ENCODE data around the gene CHAT.

The CHAT gene

DNA sequence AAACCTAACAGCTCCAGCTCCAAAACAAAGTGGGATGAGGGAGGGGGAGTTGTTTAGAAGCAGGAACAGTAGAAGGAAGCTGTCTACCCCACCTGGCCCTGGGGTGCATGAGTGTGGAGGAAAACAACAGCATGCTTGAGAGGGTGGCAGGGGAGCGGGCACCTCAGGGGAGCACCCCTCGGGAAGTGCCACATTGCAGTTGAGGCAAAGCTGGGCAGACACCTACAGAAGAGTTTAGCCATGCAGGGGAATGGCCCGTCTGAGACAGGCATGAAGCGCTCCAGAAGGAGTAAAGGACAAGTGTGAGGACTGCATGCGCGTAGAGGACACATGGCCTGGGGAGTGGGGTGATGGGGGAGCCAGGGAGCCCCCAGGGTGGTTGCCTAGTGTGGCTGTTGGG, 18.1 kb downstream of the CHAT start:
- DNase-seq: no peak

DNA sequence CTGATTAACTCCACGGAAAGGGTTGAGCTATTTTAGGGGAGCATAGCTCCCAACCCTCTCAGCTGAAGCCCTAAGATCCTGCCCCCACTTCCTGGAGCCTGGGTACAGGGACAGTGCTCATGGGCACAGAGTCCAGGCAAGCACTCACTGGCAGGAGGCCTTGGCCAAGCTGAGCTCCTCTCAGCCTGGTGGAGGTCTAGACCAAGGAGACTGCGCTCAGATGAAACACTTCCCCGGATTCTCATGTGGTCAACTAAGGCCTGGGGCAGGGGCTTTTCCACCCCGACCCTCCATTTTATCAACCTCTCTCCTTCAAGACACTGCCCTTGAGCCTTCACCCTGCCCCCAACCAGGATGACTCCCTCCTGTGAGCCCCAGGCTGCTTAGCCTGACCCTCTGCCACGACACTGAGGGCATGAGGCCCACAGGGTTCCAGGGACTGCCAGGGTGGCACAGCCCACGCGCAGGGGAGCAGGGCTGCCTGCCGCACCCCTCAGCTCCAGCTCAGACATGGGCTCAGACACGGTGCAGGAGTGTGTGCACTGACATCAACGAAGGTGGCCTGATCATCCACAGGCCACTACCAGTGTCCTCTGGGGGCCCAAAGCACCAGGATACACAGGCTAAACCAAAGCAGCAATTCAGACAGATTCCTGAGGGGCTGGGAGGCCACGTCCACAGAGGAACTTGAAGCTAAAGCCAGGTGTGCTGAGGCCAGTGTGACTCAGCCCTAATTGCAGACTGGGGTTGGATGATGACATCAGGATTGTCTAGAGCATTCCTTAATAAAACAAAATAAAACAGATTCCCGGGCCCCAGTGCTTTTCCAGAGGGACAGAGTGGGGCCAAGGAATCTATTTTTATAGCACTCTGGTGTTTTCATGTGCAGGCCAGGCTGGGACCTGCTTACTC, 18.8 kb downstream of the CHAT start:
- no peak for DNase-seq

DNA sequence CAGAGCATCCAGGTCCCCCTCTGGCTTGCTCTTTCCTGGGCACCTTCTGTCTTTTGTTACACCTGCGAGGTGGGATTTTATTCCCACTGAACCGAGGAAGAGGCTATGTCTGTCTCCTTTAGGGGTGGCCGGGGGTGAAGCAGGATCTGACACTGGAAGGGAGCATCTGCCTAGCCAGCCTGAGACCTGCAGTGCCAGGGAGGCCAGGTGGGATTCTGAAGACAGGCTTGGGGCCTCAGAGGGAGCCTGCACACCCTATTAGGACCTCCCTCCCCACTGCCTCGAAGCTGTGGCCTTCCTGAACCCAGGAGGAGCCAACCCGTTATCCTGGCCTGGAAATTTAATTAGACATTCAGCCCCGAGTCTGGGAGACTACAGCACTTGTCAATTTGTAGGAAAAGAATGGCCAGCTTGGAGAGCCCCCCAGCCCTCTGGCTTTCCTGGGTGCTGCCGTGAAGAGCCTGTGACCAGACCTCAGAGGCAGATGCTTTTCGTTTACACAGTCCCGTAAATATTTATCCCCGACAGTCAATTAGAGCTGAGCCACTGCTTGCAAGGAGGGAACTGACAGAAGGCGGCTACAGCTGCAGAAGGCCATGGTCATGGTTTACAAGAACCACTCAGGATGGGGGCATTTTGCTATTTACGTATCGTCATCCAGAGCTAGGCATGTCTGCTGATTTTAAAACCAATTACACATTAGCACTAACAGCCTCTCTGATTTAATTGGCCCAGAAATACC, 19.7 kb downstream of the CHAT start:
- DNase-seq: no peak

DNA sequence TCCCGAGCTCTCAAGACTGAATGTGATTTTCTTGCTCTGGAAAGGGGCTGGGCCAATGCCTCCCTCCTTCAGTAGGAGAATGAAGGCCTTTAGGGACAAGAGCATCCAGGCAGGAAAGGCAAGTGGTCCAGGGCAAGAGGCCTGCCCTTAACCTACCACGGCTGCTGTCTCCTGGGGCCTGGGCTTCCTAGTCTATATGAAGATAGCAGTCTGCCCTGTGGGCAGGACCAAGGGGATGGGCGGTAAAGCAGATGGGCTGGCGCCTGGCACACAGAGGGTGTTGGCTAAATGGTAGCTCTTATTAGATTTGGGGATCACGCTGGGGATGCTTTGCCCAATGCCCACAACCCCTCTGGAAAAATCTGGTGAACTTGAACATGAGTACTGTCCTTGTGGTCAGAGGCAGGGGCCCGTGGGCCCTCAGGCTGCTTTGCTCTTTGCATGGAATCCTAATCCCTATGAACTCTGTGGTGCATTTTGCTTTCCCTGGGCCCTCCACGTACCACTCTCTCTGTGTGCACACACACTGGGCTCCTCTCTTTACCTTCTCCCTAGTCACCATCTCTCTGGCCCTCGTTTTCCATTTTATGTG, 20.3 kb downstream of the CHAT start:
- DNase-seq: no peak

DNA sequence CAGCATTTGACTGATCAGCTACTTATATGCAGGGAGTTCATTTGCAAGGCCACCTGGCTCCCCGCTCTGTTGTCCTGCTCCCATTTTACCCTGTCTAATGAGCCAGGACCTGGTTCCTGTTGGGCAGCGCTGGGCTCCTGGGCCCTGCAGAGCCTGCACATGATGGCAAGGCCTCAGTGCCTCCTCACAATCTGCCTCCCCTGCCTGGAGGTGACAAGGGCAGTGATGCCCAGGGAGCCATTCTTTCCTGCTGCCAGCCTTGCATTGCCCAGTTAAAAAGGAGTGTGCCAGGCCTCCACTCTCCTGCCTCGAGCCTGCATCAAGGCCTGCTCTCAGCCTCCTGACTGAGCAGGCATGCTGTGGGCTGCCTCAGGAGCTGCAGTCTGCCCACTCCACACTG, 28.5 kb downstream of the CHAT start:
- DNase-seq: no peak

DNA sequence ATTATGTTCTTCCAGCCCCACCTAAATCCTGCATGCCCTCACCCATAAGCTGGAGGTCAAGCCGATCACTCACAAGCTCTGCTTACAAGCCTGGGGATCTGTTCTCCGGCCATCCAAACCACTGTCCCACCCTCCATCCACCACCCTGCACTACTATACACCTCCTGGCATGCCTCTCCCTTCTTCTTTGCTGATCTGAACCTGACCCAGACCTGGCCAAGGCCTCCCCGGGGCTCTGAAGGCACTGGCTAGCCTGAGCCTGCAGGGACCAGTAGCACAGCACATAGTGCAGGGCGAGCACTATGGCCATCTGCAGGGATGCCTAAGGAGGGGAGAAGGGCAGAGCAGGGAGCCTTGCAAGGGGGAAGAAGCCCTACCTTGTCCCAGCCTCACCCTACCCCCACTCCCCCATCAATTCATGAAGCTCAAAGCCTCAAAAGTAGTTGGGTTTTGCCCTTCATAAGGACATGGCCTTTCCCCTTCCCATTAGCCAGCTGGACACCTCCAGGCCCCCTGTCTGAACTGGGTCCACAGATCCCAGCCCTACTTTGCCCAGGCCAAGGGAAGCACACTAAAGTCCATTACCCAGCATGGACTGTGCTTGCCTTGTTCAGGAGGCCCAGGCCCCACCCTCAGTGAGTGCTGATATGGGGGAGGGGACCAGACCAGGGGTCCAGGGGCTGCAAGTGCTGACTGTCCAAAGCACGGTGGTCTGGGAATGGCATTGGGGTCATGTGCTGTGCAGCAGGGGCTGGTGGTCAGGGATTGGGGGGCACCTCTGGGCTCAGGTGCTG, 29.6 kb downstream of the CHAT start:
- no peak for DNase-seq

DNA sequence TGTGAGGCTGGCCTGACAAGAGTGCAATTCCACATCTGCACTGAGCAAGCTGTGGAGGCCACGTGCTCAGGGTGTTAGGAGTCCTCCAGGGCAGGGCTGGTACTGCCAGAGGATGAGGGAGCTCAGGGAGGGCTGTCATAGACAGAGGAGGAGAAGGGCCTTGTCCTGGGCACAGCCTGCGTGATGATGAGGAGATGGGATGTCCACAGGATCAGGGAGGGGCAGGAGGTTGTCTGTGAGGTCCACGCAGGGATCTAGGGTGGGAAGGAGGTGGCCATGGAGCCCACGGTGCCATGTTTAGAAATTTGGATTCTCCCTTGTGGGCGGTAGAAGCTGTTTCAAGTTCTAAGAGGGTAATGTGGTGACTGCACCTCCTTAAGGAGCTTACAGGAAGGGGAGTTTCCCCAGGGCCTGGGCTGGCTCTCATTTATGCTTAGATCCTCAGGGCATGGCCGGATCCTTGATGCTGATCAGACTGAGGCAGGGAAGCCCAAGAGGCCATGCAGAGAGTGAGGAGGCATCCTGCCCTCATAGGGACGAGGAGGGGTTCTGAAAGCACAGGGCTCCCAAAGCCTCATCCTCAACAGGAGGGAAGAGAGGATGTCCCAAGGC, 30.3 kb downstream of the CHAT start:
- no peak for DNase-seq

DNA sequence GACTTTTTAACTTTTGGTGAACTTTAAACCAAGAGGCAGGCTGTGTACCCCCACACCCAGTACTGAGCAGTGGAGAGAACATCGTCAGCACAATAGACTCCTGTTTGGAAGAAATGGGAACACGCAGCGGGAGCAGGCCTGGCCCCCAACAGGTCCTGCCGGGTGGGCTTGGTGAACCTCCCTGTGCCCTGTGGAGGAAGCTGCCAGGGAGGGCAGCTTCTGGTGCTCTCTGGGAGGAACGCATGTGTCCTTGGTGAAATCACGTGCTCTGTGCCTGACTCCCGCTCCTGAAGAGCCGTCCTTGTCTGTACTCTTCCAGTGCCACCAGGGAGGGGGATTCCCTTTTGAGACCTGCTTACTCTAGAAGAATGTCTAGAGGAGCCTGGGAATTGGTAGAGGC, 31.6 kb downstream of the CHAT start:
- no peak for DNase-seq

DNA sequence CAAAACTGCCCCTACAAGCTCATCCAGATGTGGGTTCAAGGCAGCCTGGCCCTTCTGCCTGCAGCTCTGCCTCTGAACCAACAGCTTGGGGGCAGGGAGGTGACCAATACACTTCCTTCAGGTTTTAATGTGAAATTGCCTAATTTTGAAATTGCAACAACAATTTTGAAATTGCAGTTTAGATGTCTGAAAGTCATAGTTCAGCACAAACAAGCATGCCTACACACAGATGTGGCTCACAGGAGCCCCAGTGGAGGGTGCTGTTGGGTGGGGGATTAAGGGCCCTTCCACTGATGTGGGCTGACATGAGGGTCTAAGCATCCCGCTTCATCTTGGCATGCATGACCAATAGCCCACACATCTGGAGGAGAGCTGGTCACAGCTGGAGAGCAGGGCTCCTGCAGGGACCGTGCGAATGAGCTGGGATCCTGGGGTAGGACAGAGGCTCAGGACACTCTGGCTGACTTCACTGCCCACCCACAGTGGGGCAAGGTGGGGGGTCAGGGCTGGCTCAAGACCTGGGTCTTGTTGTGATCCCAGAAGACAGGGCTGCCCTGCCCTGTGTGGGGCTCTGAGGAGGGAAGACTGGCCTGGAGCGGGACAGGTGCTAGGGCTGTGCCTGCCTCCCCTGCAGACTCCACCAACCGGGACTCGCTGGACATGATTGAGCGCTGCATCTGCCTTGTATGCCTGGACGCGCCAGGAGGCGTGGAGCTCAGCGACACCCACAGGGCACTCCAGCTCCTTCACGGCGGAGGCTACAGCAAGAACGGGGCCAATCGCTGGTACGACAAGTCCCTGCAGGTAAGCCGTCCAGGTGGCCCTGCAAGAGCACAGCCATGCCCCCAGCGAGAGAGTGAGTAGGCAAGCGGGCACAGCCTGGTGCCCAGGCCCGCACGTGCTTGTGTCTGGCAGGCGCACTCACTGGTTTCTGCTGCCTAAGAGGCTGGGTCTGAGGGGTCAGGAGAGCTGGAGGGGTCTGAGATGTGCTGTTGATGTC, 32.3 kb downstream of the CHAT start:
- no peak for DNase-seq

DNA sequence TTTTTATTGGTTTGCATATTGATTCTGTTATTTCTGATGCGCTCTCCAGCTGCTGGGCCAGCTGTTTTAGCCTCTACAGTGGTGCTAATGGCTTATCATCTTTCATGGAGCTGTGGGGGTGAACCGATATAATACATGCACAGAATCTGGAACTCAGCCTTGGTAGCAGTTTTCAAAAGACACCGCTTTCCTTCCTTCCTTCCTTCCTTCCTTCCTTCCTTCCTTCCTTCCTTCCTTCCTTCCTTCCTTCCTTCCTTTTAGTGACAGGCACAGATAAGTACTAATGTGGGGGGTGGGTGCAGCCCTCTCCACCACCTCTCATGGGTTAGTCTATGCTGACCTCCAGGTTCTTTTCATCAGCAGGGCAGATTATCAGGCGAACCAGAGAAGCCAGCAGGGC, 33.7 kb downstream of the CHAT start:
- DNase-seq: no peak

DNA sequence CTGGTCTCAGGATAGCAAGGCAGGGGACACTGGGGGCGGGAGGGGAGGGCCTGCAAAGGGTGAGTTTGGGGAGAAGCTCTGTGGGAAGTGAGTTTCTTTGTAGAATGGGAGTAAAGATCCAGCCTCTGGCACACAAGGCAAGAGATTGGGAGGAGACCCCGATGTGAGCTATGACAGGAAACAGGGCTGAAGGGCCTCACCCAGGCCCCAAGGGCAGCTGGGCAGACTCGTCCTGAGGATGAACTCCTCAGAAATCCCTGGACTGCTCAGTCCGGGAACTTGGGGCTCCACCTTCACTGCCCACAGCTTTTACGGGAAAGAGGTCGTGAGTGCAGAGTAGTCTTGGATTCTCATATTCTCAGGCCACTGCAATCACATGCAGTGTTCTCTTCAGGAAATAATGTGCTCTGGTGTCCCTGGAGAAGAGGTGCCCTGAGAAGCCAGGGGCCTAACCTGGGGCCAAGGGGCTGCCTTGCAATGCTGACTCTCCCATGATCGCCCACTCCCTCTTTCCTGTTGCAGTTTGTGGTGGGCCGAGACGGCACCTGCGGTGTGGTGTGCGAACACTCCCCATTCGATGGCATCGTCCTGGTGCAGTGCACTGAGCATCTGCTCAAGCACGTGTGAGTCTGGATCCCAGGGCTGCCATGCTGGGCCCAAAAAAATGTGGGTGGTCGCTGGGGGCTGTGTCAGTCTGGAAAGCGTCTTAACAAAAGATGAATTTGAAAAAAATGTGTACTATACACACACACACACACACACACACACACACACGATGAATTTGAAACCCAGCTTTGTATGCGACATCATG, 34.4 kb downstream of the CHAT start:
- no peak for DNase-seq

DNA sequence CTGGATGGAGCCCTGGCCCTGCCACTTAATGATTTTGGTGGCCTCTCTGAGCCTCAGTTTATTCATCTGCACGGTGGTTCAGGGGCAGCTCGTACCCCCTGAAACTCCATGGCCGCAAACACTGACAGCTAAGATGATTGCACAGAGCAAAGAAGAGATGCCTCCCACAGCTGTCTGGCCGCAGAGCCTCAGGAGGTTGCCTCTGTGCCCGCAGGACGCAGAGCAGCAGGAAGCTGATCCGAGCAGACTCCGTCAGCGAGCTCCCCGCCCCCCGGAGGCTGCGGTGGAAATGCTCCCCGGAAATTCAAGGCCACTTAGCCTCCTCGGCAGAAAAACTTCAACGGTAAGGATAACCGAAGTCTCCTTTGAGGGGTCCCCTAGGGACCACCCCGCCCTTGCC, 35.5 kb downstream of the CHAT start:
- peak in 1 of 5 donors; percentile 63 for DNase-seq

DNA sequence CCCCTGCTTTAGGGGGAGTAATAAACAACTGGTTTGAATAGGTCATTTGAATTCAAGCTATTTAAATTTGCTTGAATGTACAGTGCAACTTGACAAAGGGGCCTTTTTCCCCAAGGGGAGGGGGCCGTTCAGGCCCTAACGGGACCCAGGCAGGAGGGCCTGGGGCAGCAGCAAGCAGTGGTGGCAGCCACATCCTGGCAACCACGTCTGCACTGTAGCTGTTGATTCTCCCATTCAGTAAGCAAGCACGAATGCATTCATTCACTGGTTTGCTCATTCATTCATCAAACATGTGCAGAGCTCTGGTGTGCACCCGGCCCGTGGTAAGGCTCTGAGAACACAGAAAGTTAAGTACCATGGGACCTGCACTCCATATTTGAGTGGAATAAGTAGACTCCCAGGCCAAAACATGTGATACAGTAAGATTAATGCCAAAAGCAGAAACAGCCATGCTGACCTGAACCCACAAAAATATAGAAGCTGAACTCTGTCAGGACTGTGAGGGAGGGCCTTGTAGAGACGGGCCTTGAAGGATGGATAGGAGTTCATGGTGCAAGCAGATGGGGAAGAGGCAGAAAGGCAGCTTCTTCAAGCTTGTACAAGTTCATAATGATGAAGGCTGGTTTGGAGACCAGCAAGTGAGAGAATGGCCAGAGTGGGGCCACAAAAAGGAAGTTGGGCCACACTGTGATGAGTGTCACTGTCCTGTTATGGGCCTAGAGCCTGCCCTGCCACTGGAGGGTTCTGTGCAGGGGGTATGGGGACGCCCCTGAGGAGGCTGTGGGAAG, 36.3 kb downstream of the CHAT start:
- peak in 1 of 5 donors; percentile 25 for DNase-seq

DNA sequence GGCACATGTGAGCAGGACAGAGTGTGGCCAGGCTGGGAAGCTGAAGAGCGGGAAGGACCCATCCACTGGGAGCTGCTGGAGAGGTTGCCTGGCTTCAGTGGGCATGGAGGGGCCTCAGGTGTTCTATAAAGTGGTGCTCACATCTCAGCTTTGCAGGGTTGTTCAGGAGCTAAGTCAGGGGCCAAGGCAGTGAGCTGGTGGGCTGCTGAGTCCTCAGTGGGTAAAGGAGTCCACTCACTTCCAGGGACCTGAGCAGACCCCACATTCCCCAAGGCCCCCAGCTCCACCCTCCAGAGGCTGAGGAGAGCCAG, 36.8 kb downstream of the CHAT start:
- DNase-seq: no peak

DNA sequence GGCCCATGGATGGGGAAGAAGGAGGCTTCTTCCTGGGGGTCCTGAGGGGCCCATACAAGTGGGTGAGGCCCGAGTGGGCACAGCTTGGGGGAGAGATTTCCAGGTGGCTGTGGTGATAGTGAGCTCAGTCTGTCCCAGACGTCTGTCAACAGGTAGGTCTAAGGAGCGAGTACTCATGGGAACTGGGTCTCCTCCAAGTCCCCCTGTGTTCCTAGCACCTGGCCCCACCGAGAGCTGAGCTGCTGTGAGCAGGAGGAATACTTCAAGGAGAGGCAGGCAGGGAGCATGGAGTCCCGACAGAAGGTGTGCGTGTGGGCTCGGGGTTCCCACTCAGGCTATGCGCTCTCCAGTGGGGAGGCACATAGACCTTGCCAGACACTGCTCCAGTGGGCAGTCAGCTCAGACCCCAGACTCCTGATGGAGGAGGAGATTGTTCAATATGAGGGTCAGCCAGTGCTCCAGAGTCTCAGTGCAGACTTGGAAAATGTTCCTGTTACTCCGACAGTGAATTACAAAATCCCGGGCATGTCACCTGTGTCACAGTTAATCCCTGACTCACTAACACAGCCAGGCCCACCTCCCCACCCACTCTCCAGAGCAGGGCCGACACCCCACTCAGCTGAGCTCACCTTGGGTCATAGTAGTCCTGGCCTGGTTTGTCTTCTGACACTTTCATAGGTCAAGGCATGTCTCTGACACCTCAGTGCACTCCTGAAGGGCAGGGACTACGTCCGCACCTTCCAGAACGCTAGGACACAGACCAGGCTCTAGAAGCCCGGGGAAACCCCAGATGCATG, 37.4 kb downstream of the CHAT start:
- no peak for DNase-seq

DNA sequence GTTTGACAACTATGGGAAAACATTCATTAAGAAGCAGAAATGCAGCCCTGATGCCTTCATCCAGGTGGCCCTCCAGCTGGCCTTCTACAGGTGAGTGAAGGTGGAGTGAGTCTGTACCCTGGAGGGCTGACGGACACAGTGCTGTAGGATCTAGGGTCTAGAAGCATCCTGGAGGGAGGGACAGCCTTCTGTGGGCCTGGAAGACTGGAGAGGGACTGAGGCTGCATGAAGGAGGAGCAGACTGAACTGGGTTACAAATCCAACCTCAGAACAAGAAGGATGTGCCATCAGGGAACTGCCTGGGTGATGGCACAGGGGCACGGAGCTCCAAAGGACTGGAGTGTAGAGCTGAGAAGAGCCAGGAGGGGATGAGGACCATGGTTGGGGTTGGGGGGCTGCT, 38.1 kb downstream of the CHAT start:
- no peak for DNase-seq

DNA sequence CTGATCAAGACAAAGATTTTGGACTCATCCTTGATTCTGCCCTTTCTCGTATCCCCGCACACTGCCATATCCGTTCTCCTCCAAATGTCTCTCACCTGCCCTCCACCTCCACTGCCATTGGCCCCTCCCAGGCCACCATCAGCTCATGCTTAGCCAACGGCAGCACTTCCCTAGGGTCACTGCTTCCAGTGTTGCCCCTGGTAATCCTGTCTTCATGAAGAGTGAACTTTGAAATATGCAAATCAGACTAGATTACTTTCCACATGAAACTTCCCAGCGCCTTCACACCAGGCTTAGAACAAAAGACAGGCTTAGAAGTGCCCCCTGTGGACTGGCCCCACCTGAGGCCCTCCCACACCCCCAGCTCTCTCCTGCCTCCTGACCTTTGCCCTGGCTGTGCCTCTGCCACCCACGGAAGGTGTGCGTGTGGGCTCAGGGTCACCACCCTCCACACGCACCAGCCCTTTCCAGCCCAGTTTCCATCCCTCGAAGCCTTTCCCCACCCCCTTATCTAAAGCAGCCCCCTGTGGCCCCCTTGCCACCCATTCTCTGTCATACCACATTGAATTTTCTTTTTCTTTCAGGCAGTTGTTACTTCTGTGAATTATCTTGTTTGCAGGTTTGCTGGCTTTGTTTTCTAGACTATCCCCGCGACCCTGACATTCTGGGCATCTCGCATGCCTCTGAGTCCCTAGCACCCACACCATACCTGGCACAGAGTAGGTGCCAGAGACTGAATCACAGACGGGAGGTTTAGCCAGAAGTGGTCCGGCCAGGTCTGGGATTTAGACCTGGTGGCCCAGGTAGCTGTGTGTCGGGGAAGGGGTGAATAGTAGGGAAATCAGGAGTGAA, 38.8 kb downstream of the CHAT start:
- no peak for DNase-seq
